Liver (tissue), 9 donors: ENCODE measurements around the gene EHD1. TPM values are rescaled to one million over a fixed set of nuclear protein-coding genes. Genes with fewer than 3 reads are reported as not detected.

Experiments
- DNase-seq: peaks from one replicate; pipeline ENCODE4 v3.0.0-alpha.2; 2017; ENCODE audit warnings: low spot score
- H3K27ac ChIP-seq, 2 donors: one replicate each; pipeline ENCODE4 v1.7.0; 2013; ENCODE audit warnings: inconsistent platforms in 2 of 2, low read length in 2 of 2, control low read depth in 1 of 2, low read depth in 1 of 2, mild to moderate bottlenecking in 1 of 2
- H3K27me3 ChIP-seq, 4 donors: one replicate each; pipeline versions ENCODE4 v1.6.1 to v1.7.0; 2013; ENCODE audit warnings: low read length in 3 of 4, inconsistent platforms in 1 of 4, mild to moderate bottlenecking in 1 of 4, moderate library complexity in 1 of 4; ENCODE audit not compliant: control insufficient read depth in 4 of 4, insufficient read depth in 4 of 4
- H3K36me3 ChIP-seq, 4 donors: one replicate each; pipeline versions ENCODE4 v1.6.1 to v1.7.0; 2013; ENCODE audit warnings: low read length in 3 of 4, mild to moderate bottlenecking in 3 of 4, low read depth in 1 of 4, moderate library complexity in 1 of 4; ENCODE audit not compliant: control insufficient read depth in 4 of 4, insufficient read depth in 3 of 4
- H3K4me1 ChIP-seq, 4 donors: one replicate each; pipeline versions ENCODE4 v1.6.1 to v1.7.0; 2013; ENCODE audit warnings: low read length in 3 of 4, mild to moderate bottlenecking in 3 of 4, moderate library complexity in 1 of 4; ENCODE audit not compliant: control insufficient read depth in 4 of 4, insufficient read depth in 4 of 4
- H3K4me3 ChIP-seq, 3 donors: one replicate each; pipeline versions ENCODE4 v1.6.1 to v1.7.0; 2013; ENCODE audit warnings: low read length in 3 of 3, control low read depth in 1 of 3, low read depth in 1 of 3, mild to moderate bottlenecking in 1 of 3
- H3K9ac ChIP-seq, 2 donors: one replicate each; pipeline ENCODE4 v1.7.0; 2013; ENCODE audit warnings: low read length in 2 of 2, mild to moderate bottlenecking in 2 of 2, moderate library complexity in 2 of 2, control low read depth in 1 of 2, low read depth in 1 of 2
- H3K9me3 ChIP-seq, 4 donors: one replicate each; pipeline versions ENCODE4 v1.6.1 to v1.7.0; 2013; ENCODE audit warnings: low read length in 3 of 4; ENCODE audit not compliant: control insufficient read depth in 4 of 4
- ATF3 ChIP-seq: IDR thresholded peaks from 2 replicates; pipeline ENCODE4 v1.6.1; 2016; ENCODE audit warnings: antibody characterized with exemption
- CTCF ChIP-seq: fragments of 150-350 bp; IDR thresholded peaks from 2 replicates; pipeline ENCODE4 v1.5.1; 2017; ENCODE audit warnings: improper control_type of control experiment, low read depth, low read length; ENCODE audit not compliant: missing input control
- EGR1 ChIP-seq, 2 donors: IDR thresholded peaks; 2 replicates each; pipeline ENCODE4 v1.6.1; 2016 to 2018; ENCODE audit warnings: antibody characterized with exemption in 2 of 2, low read depth in 2 of 2
- FOXA1 ChIP-seq: IDR thresholded peaks from 2 replicates; pipeline ENCODE4 v1.6.1; 2016; ENCODE audit warnings: antibody characterized with exemption
- FOXA2 ChIP-seq: IDR thresholded peaks from 2 replicates; pipeline ENCODE4 v1.6.1; 2016; ENCODE audit warnings: antibody characterized with exemption
- HNF4A ChIP-seq, 2 donors: conservative IDR thresholded peaks; 2 replicates each; pipeline ENCODE4 v1.6.1; 2016; ENCODE audit warnings: antibody characterized with exemption in 2 of 2, mild to moderate bottlenecking in 2 of 2
- HNF4G ChIP-seq: IDR thresholded peaks from 2 replicates; pipeline ENCODE4 v1.6.1; 2016; ENCODE audit warnings: antibody characterized with exemption
- JUND ChIP-seq, 2 donors: IDR thresholded peaks; 2 replicates each; pipeline ENCODE4 v1.6.1; 2016; ENCODE audit warnings: antibody characterized with exemption in 2 of 2
- MAX ChIP-seq: IDR thresholded peaks from 2 replicates; pipeline ENCODE4 v1.6.1; 2016; ENCODE audit warnings: antibody characterized with exemption
- REST ChIP-seq: IDR thresholded peaks from 2 replicates; pipeline ENCODE4 v1.6.1; 2016; ENCODE audit warnings: antibody characterized with exemption, mild to moderate bottlenecking
- RXRA ChIP-seq, 2 donors: IDR thresholded peaks; 2 replicates each; pipeline ENCODE4 v1.6.1; 2017 to 2018; ENCODE audit warnings: antibody characterized with exemption in 2 of 2, mild to moderate bottlenecking in 1 of 2
- SP1 ChIP-seq: IDR thresholded peaks from 2 replicates; pipeline ENCODE4 v1.6.1; 2018; ENCODE audit warnings: antibody characterized with exemption, mild to moderate bottlenecking
- TAF1 ChIP-seq: conservative IDR thresholded peaks from 2 replicates; pipeline ENCODE4 v1.6.1; 2016; ENCODE audit warnings: antibody characterized with exemption, mild to moderate bottlenecking
- YY1 ChIP-seq: IDR thresholded peaks from 2 replicates; pipeline ENCODE4 v1.6.1; 2016; ENCODE audit warnings: antibody characterized with exemption, mild to moderate bottlenecking
- ZBTB33 ChIP-seq: IDR thresholded peaks from 2 replicates; pipeline ENCODE4 v1.6.1; 2016; ENCODE audit warnings: antibody characterized with exemption
- WGBS: extraction: QIAGEN DNeasy Blood & Tissue Kit; methylation state at CpG from one replicate; pipeline ENCODE4 v1.1.7; 2013; 5-methylcytosine and 5-hydroxymethylcytosine counted together
- polyA plus RNA-seq, 2 donors: library from polyadenylated mRNA; stranded (reverse) in 1 of 2; unstranded in 1 of 2; fragments of 200-250 nt in 1 of 2; fragments of >200 nt in 1 of 2; fragmentation: Nextera tagmentation in 1 of 2; extraction: Ambion mirVana in 1 of 2; gene quantifications; one replicate each; pipeline versions ENCODE4 v1.2.1 to v1.2.3, GENCODE V29; 2013 to 2015
- total RNA-seq, 2 donors: library from RNA; depleted of rRNA; stranded (reverse); fragments of >200 nt; gene quantifications; one replicate each; pipeline ENCODE4 v1.2.3, GENCODE V29; 2014
- donor health status: healthy.
- donor health status: healthy.
- donor health status: healthy.
- donor health status: healthy.
- donor health status: healthy.

The EHD1 gene
- total and polyA plus RNA-seq, 4 donors, result 8.3 to 36.4 (median 19.2) TPM

- no peak for TF ChIP-seq MAX
Measured at GRCh38 chr11:64920124-64920523, 41.7 kb upstream of the EHD1 start (continued).

- TF ChIP-seq REST, result no peak
- no peak for TF ChIP-seq ZBTB33
- TF ChIP-seq CTCF, result no peak
- no peak for TF ChIP-seq SP1
- TF ChIP-seq TAF1, result no peak
- no peak for TF ChIP-seq MAX
- TF ChIP-seq YY1, result no peak
- no peak for TF ChIP-seq FOXA2
- no peak for TF ChIP-seq EGR1 (IDR thresholded peaks at IDR 0.05; ENCODE audit: low read depth in 2 of 2)
- TF ChIP-seq ATF3, result no peak
- no peak for TF ChIP-seq HNF4A (conservative IDR thresholded peaks at IDR 0.05)
- no peak for TF ChIP-seq JUND (IDR thresholded peaks at IDR 0.05)
- TF ChIP-seq FOXA1, result no peak
- no peak for DNase-seq
- no peaks in the 10 kb centered on the region for H3K27me3 ChIP-seq
- no peak overlapping the region for H3K4me3 ChIP-seq
- no peaks in the 10 kb centered on the region for H3K9me3 ChIP-seq
- H3K4me1 ChIP-seq, result peaks cover 11 to 29% (median 20%) of the 10 kb centered on the region in 4 donors
- H3K36me3 ChIP-seq, result no peaks in the 10 kb centered on the region
- 92% methylated on average over 8 of the region's 8 CpGs for WGBS
- peak overlapping the region in 1 of 2 donors; percentile 4 for H3K9ac ChIP-seq
- no peak overlapping the region for H3K27ac ChIP-seq
Measured at GRCh38 chr11:64919627-64920026, 41.2 kb upstream of the EHD1 start.

- H3K27ac ChIP-seq, result peak overlapping the region; percentile 23 to 67
- no peak for TF ChIP-seq HNF4G
- peak; percentile 29 for TF ChIP-seq YY1
- TF ChIP-seq FOXA2, result no peak
- no peak for TF ChIP-seq RXRA (IDR thresholded peaks at IDR 0.05)
- TF ChIP-seq CTCF, result no peak
- TF ChIP-seq REST, result no peak
- no peaks in the 10 kb centered on the region for H3K9me3 ChIP-seq
- H3K4me1 ChIP-seq, result peaks cover 11 to 24% (median 17%) of the 10 kb centered on the region in 4 donors
- H3K27me3 ChIP-seq, result no peaks in the 10 kb centered on the region
- peaks cover 8 to 12% (median 10%) of the 10 kb centered on the region in 4 donors for H3K36me3 ChIP-seq
- 18% methylated on average over 4 of the region's 4 CpGs for WGBS
- DNase-seq, result no peak
- peak overlapping the region; percentile 21 to 64 (median 52) for H3K4me3 ChIP-seq
- peak overlapping the region; percentile 66 to 94 for H3K9ac ChIP-seq
Measured at GRCh38 chr11:64918017-64918416, 39.6 kb upstream of the EHD1 start.
